T-helper 2 cell (primary cell): ENCODE measurements around the gene ZSCAN9.

Experiments used
- DNase-seq, 5 experiments: peaks; one replicate each; pipeline versions ENCODE4 v3.0.0 to v3.0.0-alpha.2; 2012 to 2022
- total RNA-seq, 2 donors: gene quantifications; one replicate each; lab custom pipeline; 2026; lab: John Stamatoyannopoulos, UW

Gene ZSCAN9
- total RNA-seq: 0 to 2.5 reads per million in 2 donors

GRCh38 chr6:28225056-28225834 is at the start of gene ZSCAN9:
Gene ZSCAN9 (plus strand): TSS chr6:28225275. CDS start chr6:28227085, 1,810 bp downstream.
- DNase-seq: peak in 2 of 5 experiments; percentile 16 to 64

GRCh38 chr6:28176373-28176772 is 48.7 kb upstream of the ZSCAN9 start:
- no peak for DNase-seq

DNA sequence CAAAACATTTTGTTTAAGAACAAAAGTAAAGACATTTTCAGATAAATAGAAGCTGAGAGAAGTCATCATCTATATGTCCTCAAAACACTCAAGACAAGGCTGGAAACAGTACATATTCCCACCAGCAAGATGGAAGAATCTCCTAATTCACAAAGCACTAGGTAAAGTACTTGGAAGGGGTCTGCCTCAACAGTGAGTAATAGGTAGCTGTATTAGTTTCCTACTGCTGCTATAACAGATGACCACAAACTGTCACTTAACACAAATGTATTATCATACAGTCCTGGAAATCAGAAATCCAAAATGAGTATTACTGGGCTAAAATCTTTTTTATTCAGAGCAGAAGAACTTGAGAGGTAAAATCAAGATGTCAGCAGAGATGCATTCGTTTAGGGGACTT is 42.8 kb upstream of the ZSCAN9 start:
- DNase-seq: no peak

DNA sequence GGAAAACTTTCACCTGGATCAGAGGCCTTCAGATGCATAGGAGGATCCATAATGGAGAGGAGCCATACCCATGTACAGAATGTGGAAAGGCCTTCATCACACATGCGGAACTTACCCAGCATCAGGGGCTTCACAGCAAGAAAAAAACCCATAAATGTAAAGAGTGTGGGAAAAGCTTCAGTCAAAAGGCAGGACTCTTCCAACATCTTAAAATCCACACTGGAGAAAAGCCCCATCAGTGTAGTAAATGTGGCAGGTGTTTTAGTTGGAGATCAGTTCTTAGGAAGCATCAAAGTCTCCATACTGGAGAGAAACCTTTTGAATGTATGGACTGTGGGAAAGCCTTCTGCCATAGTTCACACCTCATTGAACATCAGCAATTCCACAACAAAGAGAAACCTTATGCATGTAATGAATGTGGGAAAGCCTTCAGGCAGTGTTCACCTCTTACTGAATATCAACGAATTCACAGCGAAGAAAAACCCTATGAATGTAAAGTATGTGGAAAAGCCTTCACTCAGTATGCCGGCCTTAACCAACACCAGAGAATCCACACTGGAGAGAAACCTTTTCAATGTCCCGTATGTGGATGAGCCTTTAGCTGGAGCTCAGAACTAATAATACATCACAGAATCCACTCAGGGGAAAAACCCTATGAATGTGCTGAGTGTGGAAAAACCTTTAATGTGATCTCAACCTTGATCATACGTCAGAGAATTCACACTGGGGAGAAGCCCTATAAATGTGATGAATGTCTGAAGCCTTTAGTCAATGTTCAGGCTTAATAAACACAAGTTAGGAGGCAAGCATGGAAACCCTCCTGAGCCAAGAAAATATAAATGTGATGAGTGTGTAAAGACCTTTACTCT is 36.7 kb upstream of the ZSCAN9 start:
- DNase-seq: no peak

DNA sequence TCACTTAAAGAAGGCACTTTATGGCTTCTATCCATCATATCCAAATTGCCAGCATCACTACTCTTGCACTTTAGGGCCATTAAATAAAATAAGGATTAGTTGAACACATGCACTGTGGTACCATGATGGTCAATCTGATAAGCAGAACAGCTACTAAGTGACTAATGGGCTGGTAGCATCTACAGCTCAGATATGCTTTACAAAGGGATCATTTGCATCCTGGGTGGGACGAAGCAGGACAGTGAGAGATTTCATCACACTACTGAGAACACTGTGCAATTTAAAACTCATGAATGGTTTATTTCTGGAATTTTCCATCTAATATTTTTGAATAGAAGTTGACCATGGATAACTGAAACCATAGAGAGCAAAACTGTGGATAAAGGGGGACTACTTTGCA is 25.1 kb upstream of the ZSCAN9 start:
- no peak for DNase-seq

DNA sequence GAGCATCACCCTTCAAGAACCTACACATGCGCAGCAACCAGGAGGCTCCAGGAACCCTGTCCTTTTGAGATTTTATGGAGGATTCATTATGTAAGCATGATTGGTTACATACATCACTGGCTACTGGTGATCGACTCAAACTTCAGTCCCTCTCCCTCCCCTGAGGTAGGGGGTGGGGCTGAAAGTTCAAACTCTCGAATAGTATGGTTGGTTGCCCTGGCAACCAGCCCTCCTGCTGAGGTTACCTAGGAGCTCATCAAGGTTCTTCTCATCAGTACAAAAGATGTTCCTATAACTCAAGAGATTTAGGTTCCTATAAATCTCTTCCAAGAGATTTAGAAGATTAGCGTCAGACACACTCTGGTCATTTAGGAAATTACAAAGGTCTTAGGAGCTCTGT is 21.9 kb upstream of the ZSCAN9 start:
- DNase-seq: no peak

- DNase-seq: no peak
These were observed 19.2 kb upstream of the ZSCAN9 start for GRCh38 chr6:28205879-28206278.

- DNase-seq: no peak
These were observed 18.5 kb upstream of the ZSCAN9 start for GRCh38 chr6:28206527-28206926.

DNA sequence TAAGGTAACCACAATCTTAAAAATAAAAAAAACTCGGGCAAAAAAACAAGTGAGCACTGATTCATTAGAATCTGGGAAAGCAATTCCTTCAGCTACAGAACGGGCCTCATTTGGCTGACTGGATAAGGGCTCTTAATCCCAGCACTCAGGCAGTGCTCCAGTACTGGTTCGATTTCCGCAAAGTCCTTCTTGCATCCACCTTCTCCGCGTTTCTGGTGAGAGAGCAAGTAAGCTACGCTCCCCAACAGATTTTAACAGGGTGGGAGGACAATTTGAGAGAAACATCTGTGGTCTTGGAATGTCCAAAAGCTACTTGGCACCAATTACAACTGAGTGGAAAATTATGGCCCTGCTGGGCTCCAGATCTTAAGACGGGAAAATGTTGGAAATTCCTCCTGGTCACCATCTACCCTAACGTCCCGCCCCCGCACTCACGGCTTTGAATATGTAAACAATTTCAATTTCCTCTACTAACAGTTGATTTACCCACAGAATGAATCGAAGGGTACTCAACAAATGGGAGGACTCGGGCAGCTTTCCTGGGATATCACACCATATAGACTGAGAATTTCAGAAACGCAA is 18.1 kb upstream of the ZSCAN9 start:
- no peak for DNase-seq

DNA sequence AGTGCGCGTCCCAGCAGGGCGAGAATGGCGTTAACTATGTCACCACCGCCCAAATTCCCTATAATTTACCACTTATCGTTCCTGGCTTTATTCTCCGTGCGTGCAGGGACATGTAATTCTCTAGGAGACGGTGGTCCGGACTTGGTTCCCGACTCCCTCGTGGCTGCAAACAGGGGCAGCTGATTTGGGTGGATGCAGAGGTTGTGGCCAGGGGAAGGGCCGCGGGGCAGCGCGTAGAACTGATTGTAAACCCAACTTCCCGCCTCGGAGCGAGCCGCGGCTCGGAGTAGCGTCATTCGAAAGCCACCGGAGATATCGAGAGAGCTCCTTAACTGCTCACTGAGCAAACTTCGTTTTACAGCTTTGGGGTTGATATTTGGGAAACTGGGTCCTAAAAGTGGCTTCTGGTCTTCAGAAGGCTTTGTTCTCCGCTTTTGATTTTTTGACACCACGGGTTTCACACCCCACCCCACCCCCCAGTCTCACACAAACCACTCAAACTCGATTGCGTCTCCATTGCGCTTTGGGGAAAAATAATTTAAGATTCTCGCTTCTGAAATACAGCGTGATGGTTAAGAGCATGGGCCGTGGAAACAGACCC is 17.5 kb upstream of the ZSCAN9 start:
- DNase-seq: peak in 1 of 5 experiments; percentile 51

- no peak for DNase-seq
These were observed 16.9 kb upstream of the ZSCAN9 start for GRCh38 chr6:28208111-28208659.

- DNase-seq: no peak
These were observed 15.1 kb upstream of the ZSCAN9 start for GRCh38 chr6:28209753-28210535.

GRCh38 chr6:28211840-28212509 is 13.1 kb upstream of the ZSCAN9 start:
- DNase-seq: peak in 1 of 5 experiments; percentile 29

DNA sequence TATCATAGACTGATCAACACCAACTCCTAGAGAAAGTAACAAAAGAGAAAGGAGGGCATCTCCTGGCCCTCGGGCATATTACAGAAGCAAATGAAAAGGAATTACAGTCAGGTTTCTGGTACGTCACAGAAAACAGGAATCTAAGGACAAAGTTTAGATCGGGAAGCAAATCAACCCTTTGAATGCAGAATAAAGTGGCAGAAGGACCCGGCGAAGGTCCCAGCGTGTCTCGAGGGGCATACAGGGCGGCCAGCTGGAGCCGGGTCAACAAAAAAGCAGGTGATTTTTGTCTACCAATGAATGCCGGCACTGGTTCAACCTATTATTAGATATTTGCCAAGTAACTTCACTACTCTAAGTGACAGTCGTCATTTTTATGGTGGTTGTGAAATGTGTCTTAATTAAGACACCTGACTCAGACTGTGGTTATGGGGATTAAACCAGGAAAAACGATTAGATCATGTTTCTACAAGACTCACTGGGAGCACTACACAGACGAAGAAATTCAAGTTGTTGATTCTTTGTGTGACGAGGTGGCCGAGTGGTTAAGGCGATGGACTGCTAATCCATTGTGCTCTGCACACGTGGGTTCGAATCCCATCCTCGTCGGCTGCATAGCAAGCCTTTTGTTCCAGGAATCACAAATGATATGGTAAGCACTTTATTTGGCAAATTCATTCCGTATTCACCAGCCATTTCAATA is 12.4 kb upstream of the ZSCAN9 start:
- peak in 1 of 5 experiments; percentile 15 for DNase-seq

DNA sequence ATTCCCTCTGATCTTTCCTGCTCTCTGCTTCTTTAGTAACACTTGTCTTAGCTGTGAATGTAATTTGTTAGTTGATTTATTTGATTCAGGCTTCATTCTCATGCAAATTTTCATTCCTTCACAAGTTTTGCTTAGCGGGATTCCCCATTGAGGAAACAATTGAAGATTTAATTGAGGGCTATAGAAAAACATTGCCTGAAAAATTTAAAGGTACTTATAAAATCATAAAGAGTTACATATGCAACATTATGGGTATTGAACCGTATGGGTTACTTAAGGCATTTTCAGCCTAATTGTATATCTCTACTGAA is 11.9 kb upstream of the ZSCAN9 start:
- DNase-seq: no peak

- peak in 1 of 5 experiments; percentile 18 for DNase-seq
These were observed 9.7 kb upstream of the ZSCAN9 start for GRCh38 chr6:28215425-28215824.

GRCh38 chr6:28217890-28218289 is 7.2 kb upstream of the ZSCAN9 start:
- no peak for DNase-seq

DNA sequence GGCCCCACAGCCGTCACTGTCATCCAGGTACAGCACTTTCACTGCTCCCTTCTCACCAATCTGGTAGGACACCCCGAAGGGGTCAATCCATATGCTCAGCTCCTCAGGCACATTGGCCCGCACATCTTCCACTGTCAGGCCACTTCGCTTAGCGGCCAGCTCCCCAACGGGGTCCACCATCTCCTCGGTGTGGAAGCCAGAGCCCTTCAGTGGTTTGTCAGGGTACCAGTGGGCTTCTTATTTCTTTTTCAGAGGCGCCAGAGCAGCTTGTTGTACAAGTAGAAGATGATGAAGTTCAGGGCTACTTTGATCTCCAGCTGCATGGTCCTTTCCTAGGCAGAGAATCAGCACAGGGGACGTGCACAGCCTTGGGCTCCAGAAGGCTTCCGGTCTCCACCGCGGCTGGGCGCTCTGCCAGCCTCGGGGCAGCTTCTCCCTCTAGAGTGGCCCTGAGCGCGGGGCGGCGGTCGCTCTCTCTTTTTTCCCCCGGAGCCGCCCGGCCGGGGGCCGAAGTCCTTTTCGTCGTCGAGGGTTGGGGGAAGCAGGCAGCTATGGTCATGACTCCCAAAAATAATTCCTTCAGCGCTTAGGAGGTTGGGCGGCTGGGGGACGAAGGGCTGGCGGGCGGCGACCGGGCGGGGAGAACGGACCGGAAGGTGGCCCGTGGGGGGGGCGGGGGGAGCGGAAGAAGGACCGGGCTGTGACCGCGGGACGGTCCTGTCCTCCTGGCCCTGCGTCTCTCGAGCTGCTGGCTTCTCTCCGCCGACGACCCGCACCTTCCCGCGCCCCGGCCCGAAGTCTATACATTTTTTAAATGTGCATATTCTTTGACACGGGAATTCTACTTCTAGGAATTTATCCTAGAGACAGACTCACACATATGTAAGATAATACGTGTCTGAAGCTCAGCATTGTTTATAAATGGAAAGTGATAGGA is 6.5 kb upstream of the ZSCAN9 start:
- peak in 1 of 5 experiments; percentile 42 for DNase-seq
